Astrocyte (in vitro differentiated cells and primary cell): ENCODE results near the gene PSIP1.

Experiments
- EZH2 ChIP-seq: IDR thresholded peaks from 2 replicates; pipeline ENCODE4 v1.6.1; 2012; ENCODE audit warnings: mild to moderate bottlenecking, low read length, inconsistent platforms; ENCODE audit not compliant: insufficient read depth
- TF ChIP-seq, protein P1 (sequence below): IDR thresholded peaks from 2 replicates; pipeline ENCODE4 v1.5.1; 2011; ENCODE audit warnings: low read depth, mild to moderate bottlenecking, inconsistent platforms, low read length, moderate library complexity; ENCODE audit not compliant: insufficient read depth

DNA sequence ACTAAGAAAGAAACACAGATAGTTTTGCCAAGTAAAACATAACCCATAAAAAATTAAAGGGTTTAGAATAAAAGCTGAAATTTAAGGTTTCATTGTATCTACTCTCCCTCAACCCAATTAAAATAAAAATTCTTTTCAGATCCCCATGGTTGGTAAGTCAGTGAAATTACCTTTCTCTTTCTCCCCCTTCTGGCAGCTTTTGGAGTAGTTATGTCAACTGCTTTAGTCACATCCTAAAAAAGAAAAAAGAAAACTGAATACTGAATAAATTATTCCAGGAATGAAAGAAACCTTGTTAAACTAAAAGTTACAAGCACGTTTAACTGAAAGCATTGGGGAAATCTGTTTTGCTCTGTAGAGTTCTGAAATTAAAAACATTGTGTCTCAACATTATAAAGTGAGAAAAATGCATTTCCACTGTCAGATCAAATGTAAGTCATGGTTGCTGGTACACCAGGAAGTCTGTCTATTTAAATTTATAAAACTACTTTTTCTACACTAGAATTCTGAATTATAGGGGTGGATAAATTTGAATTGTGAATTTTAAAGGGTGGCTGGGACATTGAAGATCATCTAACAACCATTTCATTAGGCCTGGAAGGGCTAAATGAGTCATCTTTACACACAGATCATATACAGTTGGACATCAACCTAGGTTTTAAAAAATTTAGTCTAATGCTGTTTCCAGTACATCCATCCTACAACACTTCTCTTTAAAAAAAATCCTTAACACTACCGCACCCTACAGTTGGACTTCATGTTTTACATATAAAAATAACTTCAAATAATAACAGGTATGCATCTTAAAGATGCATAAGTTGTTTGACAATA, 24.7 kb downstream of the PSIP1 start:
- TF ChIP-seq, protein P1, sequence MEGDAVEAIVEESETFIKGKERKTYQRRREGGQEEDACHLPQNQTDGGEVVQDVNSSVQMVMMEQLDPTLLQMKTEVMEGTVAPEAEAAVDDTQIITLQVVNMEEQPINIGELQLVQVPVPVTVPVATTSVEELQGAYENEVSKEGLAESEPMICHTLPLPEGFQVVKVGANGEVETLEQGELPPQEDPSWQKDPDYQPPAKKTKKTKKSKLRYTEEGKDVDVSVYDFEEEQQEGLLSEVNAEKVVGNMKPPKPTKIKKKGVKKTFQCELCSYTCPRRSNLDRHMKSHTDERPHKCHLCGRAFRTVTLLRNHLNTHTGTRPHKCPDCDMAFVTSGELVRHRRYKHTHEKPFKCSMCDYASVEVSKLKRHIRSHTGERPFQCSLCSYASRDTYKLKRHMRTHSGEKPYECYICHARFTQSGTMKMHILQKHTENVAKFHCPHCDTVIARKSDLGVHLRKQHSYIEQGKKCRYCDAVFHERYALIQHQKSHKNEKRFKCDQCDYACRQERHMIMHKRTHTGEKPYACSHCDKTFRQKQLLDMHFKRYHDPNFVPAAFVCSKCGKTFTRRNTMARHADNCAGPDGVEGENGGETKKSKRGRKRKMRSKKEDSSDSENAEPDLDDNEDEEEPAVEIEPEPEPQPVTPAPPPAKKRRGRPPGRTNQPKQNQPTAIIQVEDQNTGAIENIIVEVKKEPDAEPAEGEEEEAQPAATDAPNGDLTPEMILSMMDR = peak; percentile 56
- no peak for TF ChIP-seq EZH2
